ENCODE results near the gene SCRN3. TPM values are rescaled to one million over a fixed set of nuclear protein-coding genes. Genes with fewer than 3 reads are reported as not detected.

The SCRN3 gene
- total and polyA plus RNA-seq, 2 experiments from 2014 or later = 8.1 to 12.3 TPM

GRCh38 chr2:174383796-174384195 lies 11.7 kb upstream of the SCRN3 start:
- Mint-ChIP-seq H3K9me3 (no peaks in the 10 kb centered on the region), H3K36me3 (ENCODE audit: low read depth) (peaks cover under 1% of the 10 kb centered on the region; the same call in 1 of the 3 replicates), H3K27ac (no peak overlapping the region), H3K27me3 (ENCODE audit: insufficient read depth, low read depth, poor library complexity) (peaks cover 2% of the 10 kb centered on the region), H3K4me3 (no peak overlapping the region), H3K4me1 (no peaks in the 10 kb centered on the region)
- Histone ChIP-seq H3K79me2 (replicated peaks; ENCODE audit: insufficient read depth) (no peaks in the 10 kb centered on the region; the same call in 1 of the 2 replicates), H3K9me2 (ENCODE audit: insufficient read depth) (no peaks in the 10 kb centered on the region), H3K4me1 (ENCODE audit: insufficient read depth) (no peaks in the 10 kb centered on the region), H2AFZ (no peak overlapping the region), H3K27ac (ENCODE audit: low read depth) (no peak overlapping the region), H3F3A (replicated peaks; ENCODE audit: low read depth) (no peaks in the 10 kb centered on the region), H4K20me1 (replicated peaks; ENCODE audit: insufficient read depth) (no peaks in the 10 kb centered on the region), H3K27me3 (ENCODE audit: insufficient read depth) (no peaks in the 10 kb centered on the region), H3K4me2 (no peak overlapping the region), H3K4me3 (no peak overlapping the region), H3K36me3 (ENCODE audit: insufficient read depth) (no peaks in the 10 kb centered on the region)
- TF ChIP-seq JUNB (IDR thresholded peaks at IDR 0.05; ENCODE audit: unreplicated experiment) = no peak
- no peak for TF ChIP-seq CREB1 (CRISPR knock-in tag; IDR thresholded peaks at IDR 0.05; ENCODE audit: low read depth)
- no peak for TF ChIP-seq ZNF331 (CRISPR knock-in tag; IDR thresholded peaks at IDR 0.05; ENCODE audit: low read depth)
- TF ChIP-seq NANOG (IDR thresholded peaks at IDR 0.05; ENCODE audit: borderline replicate concordance) = no peak
- TF ChIP-seq, protein P1, sequence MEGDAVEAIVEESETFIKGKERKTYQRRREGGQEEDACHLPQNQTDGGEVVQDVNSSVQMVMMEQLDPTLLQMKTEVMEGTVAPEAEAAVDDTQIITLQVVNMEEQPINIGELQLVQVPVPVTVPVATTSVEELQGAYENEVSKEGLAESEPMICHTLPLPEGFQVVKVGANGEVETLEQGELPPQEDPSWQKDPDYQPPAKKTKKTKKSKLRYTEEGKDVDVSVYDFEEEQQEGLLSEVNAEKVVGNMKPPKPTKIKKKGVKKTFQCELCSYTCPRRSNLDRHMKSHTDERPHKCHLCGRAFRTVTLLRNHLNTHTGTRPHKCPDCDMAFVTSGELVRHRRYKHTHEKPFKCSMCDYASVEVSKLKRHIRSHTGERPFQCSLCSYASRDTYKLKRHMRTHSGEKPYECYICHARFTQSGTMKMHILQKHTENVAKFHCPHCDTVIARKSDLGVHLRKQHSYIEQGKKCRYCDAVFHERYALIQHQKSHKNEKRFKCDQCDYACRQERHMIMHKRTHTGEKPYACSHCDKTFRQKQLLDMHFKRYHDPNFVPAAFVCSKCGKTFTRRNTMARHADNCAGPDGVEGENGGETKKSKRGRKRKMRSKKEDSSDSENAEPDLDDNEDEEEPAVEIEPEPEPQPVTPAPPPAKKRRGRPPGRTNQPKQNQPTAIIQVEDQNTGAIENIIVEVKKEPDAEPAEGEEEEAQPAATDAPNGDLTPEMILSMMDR (conservative IDR thresholded peaks at IDR 0.05; ENCODE audit: low read depth in 2 of 2) = no peak
- TF ChIP-seq, protein P2, sequence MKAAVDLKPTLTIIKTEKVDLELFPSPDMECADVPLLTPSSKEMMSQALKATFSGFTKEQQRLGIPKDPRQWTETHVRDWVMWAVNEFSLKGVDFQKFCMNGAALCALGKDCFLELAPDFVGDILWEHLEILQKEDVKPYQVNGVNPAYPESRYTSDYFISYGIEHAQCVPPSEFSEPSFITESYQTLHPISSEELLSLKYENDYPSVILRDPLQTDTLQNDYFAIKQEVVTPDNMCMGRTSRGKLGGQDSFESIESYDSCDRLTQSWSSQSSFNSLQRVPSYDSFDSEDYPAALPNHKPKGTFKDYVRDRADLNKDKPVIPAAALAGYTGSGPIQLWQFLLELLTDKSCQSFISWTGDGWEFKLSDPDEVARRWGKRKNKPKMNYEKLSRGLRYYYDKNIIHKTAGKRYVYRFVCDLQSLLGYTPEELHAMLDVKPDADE (IDR thresholded peaks at IDR 0.05) = no peak
- no peak for TF ChIP-seq ZNF114 (CRISPR knock-in tag; IDR thresholded peaks at IDR 0.05)
- no peak for TF ChIP-seq POLR2AphosphoS5 (IDR thresholded peaks at IDR 0.05; ENCODE audit: low read depth)
- TF ChIP-seq REST (IDR thresholded peaks at IDR 0.05; ENCODE audit: unreplicated experiment) = no peak
- no peak for TF ChIP-seq STAT1 (IDR thresholded peaks at IDR 0.05; ENCODE audit: unreplicated experiment)
- no peak for TF ChIP-seq EZH2phosphoT487 (IDR thresholded peaks at IDR 0.05; ENCODE audit: unreplicated experiment)
- TF ChIP-seq ZNF462 (CRISPR knock-in tag; IDR thresholded peaks at IDR 0.05) = no peak
- TF ChIP-seq EZH2 (IDR thresholded peaks at IDR 0.05; ENCODE audit: low read depth, unreplicated experiment) = no peak
- DNase-seq (ENCODE audit: low spot score) (no peak), ATAC-seq (no peak)
